Mammary epithelial cell (primary cell): ENCODE measurements around the gene PBX1.

Experiments
- EZH2 ChIP-seq: IDR thresholded peaks from 2 replicates; pipeline ENCODE4 v1.6.1; 2012; ENCODE audit warnings: low read length, inconsistent platforms, borderline replicate concordance
- TF ChIP-seq, protein P1 (sequence below), 2 donors: IDR thresholded peaks in 1 of 2; conservative IDR thresholded peaks in 1 of 2; 2 replicates each; pipeline ENCODE4 v1.5.1; 2011 to 2012; ENCODE audit warnings: inconsistent platforms in 2 of 2, low read length in 2 of 2, mild to moderate bottlenecking in 2 of 2, control low read depth in 1 of 2, low read depth in 1 of 2; ENCODE audit not compliant: insufficient read depth in 1 of 2; ENCODE audit errors: extremely low read depth in 1 of 2

DNA sequence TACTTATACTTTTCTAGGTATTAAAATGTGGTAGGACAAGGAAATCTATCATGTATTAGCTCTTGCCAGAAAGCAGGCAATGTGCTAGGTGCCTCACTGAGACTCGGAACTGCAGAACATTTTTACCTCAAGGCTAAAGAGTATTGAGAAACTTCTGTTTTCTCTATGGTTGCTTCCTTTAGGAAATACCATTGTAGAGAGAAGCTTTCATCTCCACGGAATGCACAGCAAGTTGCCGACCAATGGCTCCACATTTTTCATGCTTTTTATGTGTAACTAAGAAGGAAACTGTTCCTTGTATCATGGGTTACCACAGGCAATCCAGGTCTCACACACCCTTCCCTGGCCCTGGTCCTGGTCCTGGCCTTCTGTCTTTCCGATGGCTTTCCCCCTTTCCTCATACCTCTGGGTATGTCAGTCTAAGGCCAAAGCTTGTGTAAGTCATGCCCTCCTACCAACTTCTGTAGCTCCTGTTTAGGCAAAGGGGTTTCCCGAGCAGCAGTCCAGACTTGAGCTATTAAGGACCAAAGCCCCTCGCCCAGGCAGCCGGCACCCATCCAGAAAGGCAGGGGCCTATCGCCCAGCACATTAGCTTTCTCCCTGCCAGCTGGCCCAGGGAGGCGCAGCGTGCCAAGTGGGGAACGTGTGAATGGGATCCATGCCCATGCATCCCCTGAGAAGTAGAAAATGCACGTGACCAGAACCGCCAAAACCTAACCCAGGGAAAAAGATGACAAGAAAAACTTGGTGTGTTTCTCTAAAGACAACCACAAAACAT lies 225.0 kb downstream of the PBX1 start:
- TF ChIP-seq, protein P1, sequence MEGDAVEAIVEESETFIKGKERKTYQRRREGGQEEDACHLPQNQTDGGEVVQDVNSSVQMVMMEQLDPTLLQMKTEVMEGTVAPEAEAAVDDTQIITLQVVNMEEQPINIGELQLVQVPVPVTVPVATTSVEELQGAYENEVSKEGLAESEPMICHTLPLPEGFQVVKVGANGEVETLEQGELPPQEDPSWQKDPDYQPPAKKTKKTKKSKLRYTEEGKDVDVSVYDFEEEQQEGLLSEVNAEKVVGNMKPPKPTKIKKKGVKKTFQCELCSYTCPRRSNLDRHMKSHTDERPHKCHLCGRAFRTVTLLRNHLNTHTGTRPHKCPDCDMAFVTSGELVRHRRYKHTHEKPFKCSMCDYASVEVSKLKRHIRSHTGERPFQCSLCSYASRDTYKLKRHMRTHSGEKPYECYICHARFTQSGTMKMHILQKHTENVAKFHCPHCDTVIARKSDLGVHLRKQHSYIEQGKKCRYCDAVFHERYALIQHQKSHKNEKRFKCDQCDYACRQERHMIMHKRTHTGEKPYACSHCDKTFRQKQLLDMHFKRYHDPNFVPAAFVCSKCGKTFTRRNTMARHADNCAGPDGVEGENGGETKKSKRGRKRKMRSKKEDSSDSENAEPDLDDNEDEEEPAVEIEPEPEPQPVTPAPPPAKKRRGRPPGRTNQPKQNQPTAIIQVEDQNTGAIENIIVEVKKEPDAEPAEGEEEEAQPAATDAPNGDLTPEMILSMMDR (conservative IDR thresholded peaks at IDR 0.05 in 1 of 2, IDR thresholded peaks at IDR 0.05 in 1 of 2; ENCODE audit: extremely low read depth in 1 of 2, insufficient read depth in 1 of 2, low read depth in 1 of 2, low read length in 2 of 2): no peak
- no peak for TF ChIP-seq EZH2
